GM19193 (cell line): ENCODE measurements around the gene PCYOX1L.

Experiments
- POLR2A ChIP-seq: IDR thresholded peaks from 4 replicates; pipeline ENCODE4 v1.6.1; 2011; ENCODE audit not compliant: insufficient read depth, insufficient read length; ENCODE audit errors: extremely low read depth

PCYOX1L gene

GRCh38 chr5:149358294-149358651 lies 427 bp downstream of the PCYOX1L start:
- TF ChIP-seq POLR2A = no peak

GRCh38 chr5:149358868-149359495 lies 1.1 kb downstream of the PCYOX1L start:
- TF ChIP-seq POLR2A = no peak

GRCh38 chr5:149360272-149360671 lies 2.4 kb downstream of the PCYOX1L start:
- TF ChIP-seq POLR2A = no peak

GRCh38 chr5:149362541-149362940 lies 4.7 kb downstream of the PCYOX1L start:
- TF ChIP-seq POLR2A = no peak

GRCh38 chr5:149363358-149363757 lies 5.5 kb downstream of the PCYOX1L start:
- no peak for TF ChIP-seq POLR2A

GRCh38 chr5:149363936-149364335 lies 6.1 kb downstream of the PCYOX1L start:
- TF ChIP-seq POLR2A = no peak

- no peak for TF ChIP-seq POLR2A
These were observed 6.9 kb downstream of the PCYOX1L start for GRCh38 chr5:149364719-149365118.

GRCh38 chr5:149365418-149365817 lies 7.6 kb downstream of the PCYOX1L start:
- no peak for TF ChIP-seq POLR2A

- no peak for TF ChIP-seq POLR2A
These were observed 8.4 kb downstream of the PCYOX1L start for GRCh38 chr5:149366169-149366729.

- no peak for TF ChIP-seq POLR2A
These were observed 9.6 kb downstream of the PCYOX1L start for GRCh38 chr5:149367249-149367971.

- no peak for TF ChIP-seq POLR2A
These were observed 10.3 kb downstream of the PCYOX1L start for GRCh38 chr5:149367972-149368645.

GRCh38 chr5:149370878-149371277 lies 13.0 kb downstream of the PCYOX1L start:
- no peak for TF ChIP-seq POLR2A

- TF ChIP-seq POLR2A = no peak
These were observed 13.6 kb downstream of the PCYOX1L start for GRCh38 chr5:149371296-149371962.

GRCh38 chr5:149372076-149372795 lies 14.4 kb downstream of the PCYOX1L start:
- no peak for TF ChIP-seq POLR2A
